ENCODE measurements around the gene CFAP53.

GRCh38 chr18:50285071-50285470 is 18.8 kb upstream of the CFAP53 start:
- TF ChIP-seq CTCF (IDR thresholded peaks at IDR 0.05) (no peak), POLR2A (IDR thresholded peaks at IDR 0.05) (no peak), EP300 (IDR thresholded peaks at IDR 0.05) (no peak), POLR2AphosphoS5 (IDR thresholded peaks at IDR 0.05) (no peak)
